Measurements from ENCODE around the gene SLCO4A1.

The SLCO4A1 gene

DNA sequence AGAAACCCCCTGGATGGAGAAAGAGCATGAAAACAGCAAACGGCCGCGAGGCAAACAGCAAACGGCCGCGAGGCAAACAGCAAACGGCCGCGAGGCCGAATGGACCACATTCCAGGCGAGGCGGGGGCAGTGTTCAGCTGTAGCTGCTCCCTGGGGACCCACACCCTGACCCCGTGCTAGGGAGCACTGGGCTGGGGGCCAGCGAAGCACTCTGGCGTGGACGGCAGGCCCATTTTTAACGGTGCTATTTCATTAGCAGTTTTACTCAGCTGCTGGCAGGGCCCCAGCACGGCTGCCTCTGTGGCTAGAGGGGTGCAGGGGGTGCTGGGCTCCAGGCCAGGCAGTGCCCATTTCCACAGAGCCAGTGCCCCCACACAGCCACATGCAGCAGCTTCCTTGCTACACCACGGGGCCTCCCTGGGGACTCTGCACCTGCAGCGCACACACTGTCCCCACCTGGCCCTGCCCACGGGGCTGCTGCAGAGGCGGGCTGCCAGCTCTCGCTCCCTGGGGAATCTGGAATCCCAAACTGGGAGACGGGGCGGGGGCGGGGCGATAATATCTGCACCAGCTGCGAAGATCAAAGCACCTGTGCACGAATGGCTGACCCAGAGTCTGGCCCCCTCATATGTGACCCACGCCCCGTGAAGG is 35.6 kb upstream of the SLCO4A1 start:
- no peak for DNase-seq (ENCODE audit: low read depth)

DNA sequence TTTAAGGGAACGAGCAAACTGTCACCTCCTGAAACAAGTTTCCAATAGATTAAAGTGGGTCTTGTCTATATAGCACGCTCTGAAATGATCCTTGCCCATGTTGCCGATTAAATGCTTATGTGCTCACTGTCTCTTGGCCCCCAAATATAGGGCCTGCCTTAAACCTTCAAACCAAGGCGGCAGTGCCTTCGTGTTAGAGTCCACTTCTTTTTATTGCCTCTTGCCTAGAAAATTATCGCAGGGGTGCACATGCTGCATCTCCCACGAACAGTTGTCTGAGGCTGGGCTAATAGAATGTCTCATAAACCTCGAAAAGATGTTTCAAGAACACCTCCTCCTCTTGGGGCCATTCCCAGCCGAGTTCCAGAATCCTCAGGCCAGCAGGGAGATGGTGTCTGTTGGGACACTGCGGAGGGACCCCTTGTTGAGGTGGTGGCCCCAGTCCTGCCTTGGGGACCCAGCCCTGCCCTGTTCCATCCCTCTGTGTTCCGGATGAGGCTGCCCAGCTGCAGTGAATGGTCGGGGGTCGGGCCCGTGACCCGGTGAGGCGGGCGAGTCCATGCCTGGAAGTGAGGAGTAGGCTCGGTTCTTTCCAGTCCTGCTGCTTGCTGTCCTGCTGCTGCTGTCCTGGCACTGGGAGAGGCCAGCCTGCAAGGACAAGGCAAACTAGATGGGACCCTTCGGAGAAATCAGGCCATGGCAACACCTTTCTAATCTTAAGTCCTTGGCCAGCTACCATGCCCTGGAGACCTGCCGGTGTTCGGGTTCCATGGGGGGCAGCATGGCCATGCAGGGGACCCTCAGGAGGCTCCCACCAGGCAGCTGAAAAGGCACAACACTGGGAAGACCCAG is 34.7 kb upstream of the SLCO4A1 start:
- no peak for DNase-seq (ENCODE audit: low read depth)

DNA sequence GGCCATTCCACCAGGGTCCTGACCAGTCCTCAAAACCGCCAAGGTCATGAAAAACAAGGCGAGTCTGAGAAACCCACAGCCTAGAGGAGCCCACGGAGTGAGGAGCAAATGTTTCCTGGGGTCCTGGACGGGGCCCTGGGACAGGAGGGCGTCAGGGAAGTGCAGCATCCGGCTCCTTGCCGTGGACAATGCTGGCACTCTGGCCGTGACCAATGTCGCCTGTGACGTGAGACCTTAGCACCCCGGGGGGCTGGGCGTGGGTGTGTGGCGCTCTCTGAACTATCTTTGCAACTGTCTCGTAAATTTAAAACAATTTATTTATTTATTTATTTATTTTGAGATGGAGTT is 34.1 kb upstream of the SLCO4A1 start:
- no peak for DNase-seq (ENCODE audit: low read depth)

DNA sequence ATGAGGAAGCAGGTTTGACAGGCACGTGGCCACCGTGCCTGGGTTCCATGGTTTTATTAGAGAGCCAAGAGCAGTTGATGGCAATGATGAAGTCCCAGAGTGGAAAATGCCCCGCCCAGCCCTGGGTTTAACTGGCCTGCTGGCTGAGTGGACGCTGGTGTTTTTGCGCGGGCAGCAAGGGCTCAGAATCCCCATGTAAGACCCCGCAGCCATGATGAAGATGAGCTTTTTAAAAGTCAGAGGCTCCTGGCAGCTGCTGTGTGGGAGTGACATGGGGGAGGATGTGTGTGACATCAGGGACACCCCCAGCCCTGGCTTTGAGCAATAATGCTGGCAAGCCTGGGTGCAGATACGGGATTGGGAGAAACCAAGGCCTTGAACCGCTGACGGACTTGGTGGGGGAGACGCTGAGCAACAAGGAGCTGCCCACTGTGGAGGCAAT is 33.0 kb upstream of the SLCO4A1 start:
- no peak for DNase-seq (ENCODE audit: low read depth)

DNA sequence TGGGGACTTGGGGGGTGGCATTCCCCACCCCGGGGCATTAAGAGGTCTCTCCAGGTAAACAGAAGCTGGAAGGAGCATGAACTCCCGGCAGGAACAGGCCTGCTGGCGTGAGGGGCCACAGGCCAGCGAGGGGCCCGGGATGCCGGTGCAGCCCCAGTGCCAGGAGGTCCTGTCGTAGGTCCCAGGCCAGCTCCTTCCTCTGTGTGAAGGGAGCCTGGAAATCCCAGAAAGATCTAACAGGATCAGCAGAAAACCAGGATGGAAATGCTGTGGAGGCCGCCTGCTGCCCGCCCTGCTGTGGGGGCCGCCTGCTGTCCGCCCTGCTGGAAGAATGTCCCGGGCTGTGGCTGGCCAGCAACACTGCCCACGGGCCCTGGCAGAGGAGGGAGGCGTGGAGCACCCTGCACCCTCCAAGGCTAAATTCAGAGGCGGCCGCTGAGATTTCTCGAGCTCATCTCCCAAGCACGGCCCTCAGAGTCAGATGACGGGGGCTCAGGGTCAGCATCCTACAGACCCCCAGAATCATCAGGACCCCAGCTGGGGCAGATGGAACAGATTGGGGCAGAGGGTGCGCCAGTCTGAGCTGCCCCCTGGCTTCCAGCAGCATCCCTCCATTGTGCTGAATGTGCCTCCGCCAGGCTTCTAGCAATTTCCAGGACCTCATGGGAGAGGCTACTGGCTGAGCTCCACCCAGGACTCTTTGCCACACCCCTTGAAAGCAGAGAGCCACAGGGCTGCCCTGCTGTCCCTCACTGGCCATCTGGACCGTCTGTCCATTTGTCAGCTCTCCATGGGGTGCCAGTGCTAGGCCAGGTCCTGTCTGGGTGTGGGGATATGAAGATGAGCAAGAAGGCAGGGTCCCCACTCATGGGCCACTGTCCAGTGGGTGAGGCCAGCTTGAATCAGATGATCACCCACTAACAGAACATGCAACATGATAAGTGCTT is 32.2 kb upstream of the SLCO4A1 start:
- DNase-seq (ENCODE audit: low read depth): no peak

DNA sequence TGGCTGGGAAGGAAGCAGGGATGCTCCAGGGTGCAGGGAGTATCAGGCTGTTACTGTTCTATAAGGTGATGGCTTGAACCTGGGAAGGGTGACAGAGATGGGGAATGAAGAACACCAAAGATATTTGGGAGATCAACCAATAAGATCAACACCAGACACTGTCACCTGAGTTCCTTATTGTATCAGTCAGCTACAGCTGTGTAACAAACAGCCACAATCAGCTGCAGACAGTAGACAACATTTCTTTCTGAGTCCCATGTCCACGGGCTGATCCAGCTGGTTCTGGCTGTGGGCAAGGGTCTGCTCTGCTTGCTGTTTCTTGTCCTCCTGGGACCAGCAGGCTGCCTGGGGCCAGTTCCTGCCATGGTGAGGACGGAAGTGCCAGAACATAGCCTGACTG is 31.3 kb upstream of the SLCO4A1 start:
- DNase-seq (ENCODE audit: low read depth): no peak

DNA sequence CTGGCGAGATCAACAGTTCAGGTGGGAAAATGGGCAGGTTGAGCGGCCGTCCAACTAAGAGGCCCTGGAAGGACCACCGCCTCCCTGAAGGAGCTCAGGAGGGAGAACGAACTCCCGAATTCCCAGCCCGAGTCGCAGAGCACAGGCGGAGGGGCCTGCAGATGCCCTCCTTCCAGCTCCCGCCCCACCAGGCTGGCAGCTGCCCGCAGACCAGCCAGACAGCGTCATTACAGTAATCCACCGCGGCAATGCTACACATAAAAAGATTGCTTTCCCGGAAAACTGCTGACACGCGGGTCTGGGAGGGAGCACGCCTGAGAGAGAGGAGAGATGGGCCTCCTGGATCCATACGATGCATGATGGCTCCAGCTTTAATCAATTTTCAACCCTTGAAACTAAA is 30.5 kb upstream of the SLCO4A1 start:
- no peak for DNase-seq (ENCODE audit: low read depth)

DNA sequence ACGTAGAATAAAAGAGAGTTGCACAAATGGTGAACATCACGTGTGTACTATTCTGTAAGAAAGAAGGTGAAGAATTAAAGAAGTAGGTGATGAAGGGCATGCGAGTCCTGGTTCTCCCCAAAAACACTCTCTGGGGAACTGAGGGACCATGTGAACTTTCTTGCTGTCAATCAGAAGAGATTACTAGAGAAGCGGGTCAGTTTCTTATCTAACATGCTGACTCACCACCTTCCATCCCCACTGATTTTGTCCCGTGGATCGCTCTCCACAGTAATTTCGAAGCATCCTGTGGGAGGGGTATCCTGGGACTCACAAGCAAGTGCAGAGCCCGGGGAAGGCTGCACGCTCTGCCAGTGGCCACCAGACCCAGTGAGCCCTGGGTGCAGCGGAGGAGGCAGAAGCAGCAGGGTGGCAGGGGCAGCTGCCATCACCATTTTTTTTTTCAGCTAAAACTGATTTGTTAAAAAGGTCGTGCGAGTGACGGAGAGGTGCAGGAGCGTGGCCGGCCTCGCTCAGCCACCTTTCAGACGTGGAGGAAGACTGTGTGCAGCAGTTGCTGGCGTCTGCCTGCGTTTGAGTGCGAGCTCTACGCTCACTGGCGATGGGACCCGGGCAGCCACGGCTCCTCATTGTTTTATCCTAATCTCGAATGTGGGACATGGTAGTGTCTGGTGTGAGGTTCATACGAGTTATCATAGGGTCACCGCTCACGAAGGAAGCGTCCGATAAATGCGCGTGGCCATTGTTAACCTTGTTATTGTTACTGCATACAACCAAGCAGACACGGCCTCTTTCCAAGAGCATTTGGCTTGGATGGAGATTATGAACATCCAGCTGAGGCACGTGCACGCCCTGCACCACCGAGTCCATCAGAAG is 28.0 kb upstream of the SLCO4A1 start:
- no peak for DNase-seq (ENCODE audit: low read depth)

DNA sequence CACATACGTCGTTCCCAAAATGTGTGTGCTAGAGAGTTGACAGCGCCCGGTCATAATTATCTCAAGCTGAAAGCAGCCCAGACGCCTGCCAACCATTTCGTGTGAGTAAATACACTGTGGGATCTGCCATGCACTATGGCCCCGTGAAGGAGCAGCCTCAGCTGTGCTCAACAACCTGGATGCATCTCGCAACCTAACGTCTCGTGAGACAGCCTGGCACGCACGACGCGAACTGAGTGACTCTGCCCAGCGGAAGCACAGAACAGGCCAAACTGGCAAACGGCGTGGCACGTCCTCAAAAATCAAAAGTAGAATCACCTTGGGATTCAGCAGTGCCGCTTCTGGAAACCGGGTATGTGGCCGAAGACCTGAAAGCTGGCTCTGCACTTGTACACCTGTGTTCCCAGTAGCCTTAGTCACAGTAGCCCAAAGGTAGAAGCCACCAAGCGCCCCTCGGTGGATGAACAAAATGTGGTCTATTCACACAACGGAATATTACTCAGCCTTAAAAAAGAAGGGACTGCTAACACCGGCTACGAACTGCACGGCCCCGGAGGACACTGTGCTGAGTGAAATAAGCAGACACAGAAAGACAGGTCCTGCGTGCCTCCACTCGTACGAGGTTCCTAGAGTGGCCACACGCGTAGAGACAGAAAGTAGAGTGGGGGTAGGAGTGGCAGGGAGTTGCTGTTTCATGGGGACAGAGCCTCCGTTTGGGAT is 27.2 kb upstream of the SLCO4A1 start:
- DNase-seq (ENCODE audit: low read depth): no peak

DNA sequence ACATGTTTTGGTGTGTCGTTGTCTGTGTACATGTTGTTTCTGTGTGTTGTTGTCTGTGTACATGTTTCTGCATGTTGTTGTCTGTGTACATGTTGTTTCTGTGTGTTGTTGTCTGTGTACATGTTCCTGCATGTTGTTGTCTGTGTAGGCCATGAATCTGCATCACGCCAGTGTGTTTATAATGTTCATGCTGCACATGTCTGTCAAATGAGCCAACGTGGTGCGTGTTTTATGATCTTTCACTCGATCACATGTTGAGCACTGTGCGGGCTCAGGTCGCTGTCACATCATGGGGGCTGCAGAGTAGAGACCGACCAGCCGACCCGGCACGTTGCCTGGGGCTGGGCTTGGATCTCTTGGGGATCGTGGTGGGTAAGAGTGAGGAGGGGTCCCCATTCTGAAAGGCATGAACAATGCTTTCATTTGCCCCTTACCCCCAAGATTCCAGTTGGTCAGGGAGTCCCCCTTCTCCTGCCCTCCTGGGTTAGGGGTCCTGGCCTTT is 26.5 kb upstream of the SLCO4A1 start:
- no peak for DNase-seq (ENCODE audit: low read depth)

DNA sequence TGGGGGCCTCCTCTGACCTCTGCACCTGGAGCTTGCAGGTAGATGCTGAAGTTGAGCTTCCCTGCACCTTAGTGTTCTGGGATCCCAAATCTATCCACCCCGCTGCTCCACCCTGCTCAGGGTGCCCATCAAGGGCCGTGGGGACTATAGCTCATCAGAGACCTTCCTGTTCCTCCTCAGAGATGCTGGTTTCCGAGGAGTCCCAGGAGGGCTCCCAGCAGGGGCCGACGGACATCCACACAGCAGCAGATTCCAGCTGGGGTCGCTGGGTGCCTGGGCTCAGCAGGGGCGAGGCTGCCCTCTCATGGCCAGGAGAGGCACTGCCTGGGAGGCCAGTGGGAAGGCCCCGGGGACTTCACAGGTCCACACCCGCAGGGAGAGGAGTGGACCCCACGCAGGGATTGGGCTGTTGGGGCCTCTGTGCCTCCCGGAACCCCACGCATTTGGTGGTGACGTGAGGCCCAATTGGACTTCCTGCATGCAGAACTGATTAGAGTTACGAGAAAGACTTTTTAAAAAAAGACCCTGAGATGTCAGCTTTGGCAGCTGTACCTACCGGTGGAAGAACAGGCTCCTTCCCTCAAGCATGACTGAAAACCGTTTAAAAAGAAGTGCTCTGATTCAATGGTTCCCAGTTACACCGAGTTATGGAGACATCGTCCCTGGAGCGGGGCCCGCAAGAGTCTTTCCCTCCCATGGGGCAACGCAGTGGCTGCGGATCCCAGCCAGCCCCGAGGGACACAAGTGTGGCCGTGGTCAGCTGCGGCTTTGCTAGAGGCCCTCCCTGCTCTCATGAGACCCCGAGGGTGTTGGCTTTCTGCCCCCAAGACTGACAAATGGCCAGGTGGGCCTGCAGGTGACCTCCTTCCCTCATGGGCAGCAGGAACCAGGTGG is 25.3 kb upstream of the SLCO4A1 start:
- DNase-seq (ENCODE audit: low read depth): peak; percentile 55

DNA sequence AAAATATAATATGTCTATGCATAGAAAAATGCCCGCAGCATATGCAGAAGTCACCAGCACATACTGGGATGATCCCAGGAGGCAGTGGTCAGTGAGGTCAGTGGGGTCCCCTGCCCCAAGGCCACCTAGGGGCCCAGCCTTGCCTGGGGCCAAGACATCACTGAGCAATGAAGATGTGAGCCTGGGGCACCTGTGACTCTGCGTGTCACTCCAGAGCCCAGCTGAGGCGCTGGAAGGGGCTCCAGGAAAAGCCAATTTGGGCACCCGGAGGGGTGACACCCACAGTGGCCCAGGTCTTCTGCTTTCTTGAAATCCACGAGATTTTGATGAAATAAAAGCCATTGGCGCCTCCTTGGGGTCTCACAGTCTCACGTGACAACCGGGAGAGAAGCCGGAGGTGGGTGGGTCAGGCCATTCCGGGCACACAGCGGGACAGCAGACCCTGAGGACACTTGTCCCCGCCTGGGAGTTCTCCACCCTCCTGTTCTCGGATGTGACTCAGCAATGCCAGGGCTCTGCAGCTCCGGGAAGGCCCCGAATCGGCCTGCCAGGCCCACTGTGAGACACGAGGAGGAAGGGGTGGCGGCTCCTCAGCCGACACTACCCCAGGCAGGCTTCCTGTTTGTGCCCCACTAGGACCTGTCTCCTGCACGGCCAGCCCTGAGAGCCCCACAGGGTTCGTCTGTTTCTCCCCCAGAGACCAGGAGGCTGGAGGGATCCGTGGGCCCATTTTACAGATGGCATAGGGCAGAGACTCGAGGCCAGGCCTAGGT is 24.4 kb upstream of the SLCO4A1 start:
- peak; percentile 57 for DNase-seq (ENCODE audit: low read depth)

DNA sequence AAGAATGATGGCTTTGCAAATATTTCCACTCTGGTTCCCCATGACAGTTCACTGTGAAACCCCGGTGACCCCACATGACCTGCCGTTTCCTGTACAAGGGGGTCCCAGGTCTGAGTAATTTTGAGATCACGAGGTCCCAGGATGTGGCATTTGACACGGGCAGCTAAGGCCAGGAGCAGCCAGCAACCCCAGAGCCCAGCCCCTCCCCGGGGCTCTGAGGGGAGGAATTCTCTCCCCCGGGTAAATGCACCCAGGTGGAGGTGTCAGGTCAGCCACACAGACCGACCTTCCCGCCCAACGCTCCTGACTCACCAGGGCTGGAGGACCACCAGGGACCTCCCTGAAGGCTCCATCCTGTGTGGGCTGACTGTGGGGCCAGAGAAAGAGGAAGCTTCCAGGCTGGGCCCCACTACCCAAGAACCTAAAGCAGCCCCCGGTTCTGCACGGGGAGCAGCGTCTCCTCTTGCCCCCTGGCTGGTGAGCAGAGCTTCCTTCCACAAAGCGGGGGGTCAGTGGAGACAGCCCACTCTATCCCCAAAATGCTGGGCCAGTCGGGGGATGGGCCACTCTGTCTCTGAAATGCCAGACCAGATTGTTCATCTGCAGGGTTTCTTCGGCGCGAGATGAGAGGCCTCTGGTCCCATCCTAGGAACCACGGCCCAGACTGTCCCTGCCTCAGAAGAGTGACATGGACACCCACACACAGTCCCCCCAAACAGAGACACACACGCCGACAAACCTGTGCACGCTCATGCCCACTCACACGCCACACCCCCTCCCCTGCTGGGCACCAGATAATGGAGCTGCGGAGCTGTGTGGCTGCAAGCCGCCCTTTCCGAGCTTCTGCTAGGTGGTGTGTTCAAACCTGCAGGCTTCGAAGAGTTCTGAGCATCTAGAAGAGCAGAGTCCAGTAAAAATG is 23.4 kb upstream of the SLCO4A1 start:
- DNase-seq (ENCODE audit: low read depth): peak; percentile 43

DNA sequence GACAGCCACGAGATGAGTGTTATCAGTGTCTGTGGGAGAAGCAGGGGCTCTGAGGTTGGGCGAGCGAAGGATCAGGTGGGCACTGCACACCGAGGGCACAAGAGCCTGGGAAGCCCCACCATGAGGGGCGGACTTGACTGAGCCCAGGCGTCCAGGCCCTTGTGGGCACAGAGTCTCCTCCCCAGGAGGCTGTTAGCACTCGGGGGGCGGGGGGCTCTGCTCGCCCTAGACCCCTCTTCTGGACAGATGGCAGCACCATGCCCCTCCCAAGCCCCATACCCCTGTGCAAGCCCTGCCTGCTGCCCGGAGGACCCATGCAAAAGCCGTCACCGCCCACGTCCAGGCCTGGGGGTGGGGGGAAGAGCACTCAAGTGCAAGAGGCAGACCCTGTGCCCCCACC is 21.7 kb upstream of the SLCO4A1 start:
- DNase-seq (ENCODE audit: low read depth): no peak

DNA sequence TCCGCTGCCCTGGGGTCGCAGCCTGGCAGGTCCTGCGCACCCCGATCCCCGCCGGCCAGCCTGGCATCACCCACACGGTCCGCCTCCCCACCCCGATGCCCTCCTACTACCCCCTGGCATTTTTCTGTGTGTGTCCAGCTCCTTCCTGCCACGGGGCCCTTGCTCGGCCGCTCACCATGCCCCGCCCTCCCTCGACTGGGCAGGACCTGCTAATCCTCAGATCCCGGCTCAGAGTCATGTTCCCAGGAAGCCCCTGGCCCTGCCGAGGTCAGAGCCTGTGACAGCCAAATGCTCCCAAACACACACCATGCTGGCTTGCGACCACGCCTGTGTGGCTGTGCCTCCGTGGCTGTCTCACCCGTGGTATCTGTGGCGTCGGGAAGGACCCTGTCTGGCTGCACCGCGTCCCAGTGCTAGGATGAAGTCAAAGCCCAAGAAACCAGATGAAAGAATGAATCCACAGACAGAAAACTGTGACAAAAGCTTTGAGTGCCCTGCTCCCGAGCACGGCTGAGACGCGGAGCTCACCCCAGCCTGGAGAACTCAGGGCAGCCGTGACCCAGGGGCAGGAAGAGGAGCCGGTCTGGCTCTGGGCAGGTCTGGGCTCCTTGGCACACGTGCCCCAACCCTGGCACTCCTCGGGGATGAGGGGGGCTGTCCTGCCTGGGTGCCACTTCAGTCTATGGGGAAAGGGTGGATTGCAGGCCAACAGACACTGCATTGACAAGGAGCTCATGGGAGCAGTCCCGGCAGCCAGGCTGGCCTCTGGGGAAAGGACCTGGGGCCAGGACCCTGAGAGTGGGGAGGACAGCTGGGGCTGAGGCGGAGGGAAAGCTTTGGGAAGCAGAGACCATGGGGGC is 20.8 kb upstream of the SLCO4A1 start:
- no peak for DNase-seq (ENCODE audit: low read depth)

DNA sequence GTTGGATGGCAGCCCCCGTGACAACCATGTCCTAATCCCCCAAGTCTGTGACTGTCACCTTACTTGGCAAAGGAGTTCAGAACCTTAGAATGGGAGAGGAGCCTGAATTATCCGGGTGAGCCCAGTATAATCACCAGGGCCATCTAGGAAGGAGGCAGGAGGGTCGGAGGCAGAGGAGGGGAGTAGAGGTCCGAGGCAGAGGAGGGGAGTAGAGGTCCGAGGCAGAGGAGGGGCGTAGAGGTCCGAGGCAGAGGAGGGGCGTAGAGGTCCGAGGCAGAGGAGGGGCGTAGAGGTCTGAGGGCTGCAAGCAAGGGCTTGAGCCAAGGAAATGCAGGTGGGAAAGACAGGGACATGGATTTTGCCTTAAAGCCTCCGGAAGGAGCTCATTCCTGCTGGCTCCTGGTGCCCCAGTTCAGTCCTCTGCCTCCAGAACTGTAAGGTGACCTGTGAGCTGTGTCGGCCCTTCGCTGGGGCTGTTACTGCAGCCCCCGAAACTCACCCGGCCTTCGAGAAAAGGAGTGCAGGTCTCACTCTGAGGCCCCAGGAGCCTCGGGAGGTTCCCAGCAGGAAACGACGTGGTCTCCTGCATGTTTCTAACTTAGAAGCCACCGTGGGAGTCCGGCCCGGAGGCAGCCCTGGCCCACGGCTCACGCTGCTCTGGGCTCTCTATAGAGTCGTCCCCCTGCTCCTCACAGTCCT is 20.0 kb upstream of the SLCO4A1 start:
- DNase-seq (ENCODE audit: low read depth): no peak

Measured in stimulated activated CD8-positive, alpha-beta memory T cell treated with anti-CD3 and anti-CD28 coated beads, Interleukin-12 subunit alpha, Interleukin-12 subunit beta, amount 100 ng/mL, for 4 hours (primary cell).